ENCODE measurements around the gene CAPN15. TPM values are rescaled to one million over a fixed set of nuclear protein-coding genes. Genes with fewer than 3 reads are reported as not detected.
A peak's percentile ranks its signal among the peaks of the same experiment; 100 is the strongest.

Gene CAPN15
- total RNA-seq, 1 experiment from 2014 or later, result 60.4 TPM

DNA sequence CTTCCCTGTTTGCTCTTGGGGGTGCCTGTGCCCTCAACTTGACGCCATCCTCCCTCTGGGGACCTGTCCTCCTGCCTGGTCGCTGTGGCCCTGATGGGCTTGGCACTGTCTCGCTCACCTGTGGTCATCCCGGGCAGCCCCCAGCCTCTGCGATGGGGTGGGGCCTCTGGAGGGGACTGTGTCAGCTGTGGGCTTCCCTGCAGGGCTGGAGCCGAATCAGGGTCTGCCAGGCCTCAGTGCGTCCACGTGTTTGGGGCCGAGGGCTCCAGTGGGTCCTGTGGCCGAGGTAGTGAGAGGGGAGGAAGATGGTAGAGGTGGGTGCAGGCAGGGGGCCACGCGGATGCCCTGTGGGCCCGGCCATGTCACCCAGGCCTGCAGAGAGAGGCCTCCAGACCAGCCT lies 50.3 kb downstream of the CAPN15 start:
- ChIA-PET POLR2A (ENCODE audit: unreplicated experiment) (no interaction called here), CTCF (no interaction called here)
- BruUV-seq (replicated peaks), result no TSS peak
- Histone ChIP-seq H3K27ac (ENCODE audit: low read length) (no peak overlapping the region), H3K4me3 (ENCODE audit: low read length) (no peak overlapping the region), H3K9me2 (replicated peaks; ENCODE audit: low read length) (no peaks in the 10 kb centered on the region), H3K79me2 (ENCODE audit: low read length) (no peaks in the 10 kb centered on the region), H4K20me1 (ENCODE audit: low read length) (no peaks in the 10 kb centered on the region), H3K4me2 (ENCODE audit: low read length) (no peak overlapping the region), H2AFZ (ENCODE audit: low read length) (no peak overlapping the region), H3K9me3 (ENCODE audit: low read length) (no peaks in the 10 kb centered on the region), H3F3A (ENCODE audit: low read length, unreplicated experiment) (no peaks in the 10 kb centered on the region), H3K27me3 (ENCODE audit: low read length) (no peaks in the 10 kb centered on the region), H3K9ac (ENCODE audit: low read length) (no peak overlapping the region), H3K4me1 (ENCODE audit: insufficient read depth, low read length) (no peaks in the 10 kb centered on the region), H3K36me3 (ENCODE audit: low read depth, low read length) (no peaks in the 10 kb centered on the region)
- intact Hi-C loops (cut with micrococcal nuclease), result no loop called here
- TF ChIP-seq CTCF (conservative IDR thresholded peaks at IDR 0.05; ENCODE audit: low read depth, low read length), result no peak
- TF ChIP-seq EZH2phosphoT487 (IDR thresholded peaks at IDR 0.05; ENCODE audit: borderline replicate concordance, low read length), result no peak
- TF ChIP-seq EZH2 (IDR thresholded peaks at IDR 0.05; ENCODE audit: low read length, unreplicated experiment), result no peak
- no peak for ATAC-seq
- no peak for DNase-seq

DNA sequence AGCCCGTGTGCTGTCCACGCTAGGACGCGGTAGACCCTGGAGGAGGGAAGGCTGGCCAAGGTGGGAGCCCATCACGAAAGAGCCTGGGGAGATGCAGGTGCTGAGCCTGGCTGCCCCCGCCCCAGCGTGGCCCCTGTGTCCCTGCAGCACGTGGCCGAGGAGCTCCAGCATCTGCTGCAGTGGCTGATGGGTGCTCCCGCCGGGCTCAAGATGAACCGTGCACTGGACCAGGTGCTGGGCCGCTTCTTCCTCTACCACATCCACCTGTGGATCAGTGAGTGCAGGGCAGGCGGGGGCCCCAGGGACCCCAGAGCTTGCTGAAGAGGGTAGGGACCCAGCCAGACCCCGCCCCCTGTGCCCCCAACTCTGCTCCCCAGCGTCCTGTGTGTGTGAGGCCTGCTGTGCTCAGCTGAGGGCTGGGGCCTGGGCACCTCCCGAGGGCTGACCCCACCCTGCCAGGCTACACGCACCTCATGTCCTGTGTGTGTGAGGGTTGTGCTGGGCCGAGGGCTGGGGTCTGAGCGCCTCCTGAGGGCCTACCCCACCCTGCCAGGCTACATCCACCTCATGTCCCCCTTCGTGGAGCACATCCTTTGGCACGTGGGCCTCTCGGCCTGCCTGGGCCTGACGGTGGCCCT lies 50.8 kb downstream of the CAPN15 start:
- H3K9ac ChIP-seq (ENCODE audit: low read length), result no peak overlapping the region
- H3K4me2 ChIP-seq (ENCODE audit: low read length), result no peak overlapping the region
- H3K79me2 ChIP-seq (ENCODE audit: low read length), result no peaks in the 10 kb centered on the region
- no peaks in the 10 kb centered on the region for H3K27me3 ChIP-seq (ENCODE audit: low read length)
- H3K4me1 ChIP-seq (ENCODE audit: insufficient read depth, low read length), result no peaks in the 10 kb centered on the region
- H3K4me3 ChIP-seq (ENCODE audit: low read length), result no peak overlapping the region
- H3F3A ChIP-seq (ENCODE audit: low read length, unreplicated experiment), result no peaks in the 10 kb centered on the region
- DNase-seq, result no peak
- H3K27ac ChIP-seq (ENCODE audit: low read length), result no peak overlapping the region
- H3K9me2 ChIP-seq (replicated peaks; ENCODE audit: low read length), result no peaks in the 10 kb centered on the region
- ChIA-PET CTCF (no interaction called here), POLR2A (ENCODE audit: unreplicated experiment) (no interaction called here)
- H3K36me3 ChIP-seq (ENCODE audit: low read depth, low read length), result no peaks in the 10 kb centered on the region
- intact Hi-C loops (cut with micrococcal nuclease), result no loop called here
- no peaks in the 10 kb centered on the region for H3K9me3 ChIP-seq (ENCODE audit: low read length)
- no peaks in the 10 kb centered on the region for H4K20me1 ChIP-seq (ENCODE audit: low read length)
- no peak overlapping the region for H2AFZ ChIP-seq (ENCODE audit: low read length)
- TF ChIP-seq EZH2phosphoT487 (IDR thresholded peaks at IDR 0.05; ENCODE audit: borderline replicate concordance, low read length), result no peak
- TF ChIP-seq CTCF (conservative IDR thresholded peaks at IDR 0.05; ENCODE audit: low read depth, low read length), result no peak
- TF ChIP-seq EZH2 (IDR thresholded peaks at IDR 0.05; ENCODE audit: low read length, unreplicated experiment), result no peak
- ATAC-seq, result no peak
- BruUV-seq (replicated peaks), result no TSS peak

DNA sequence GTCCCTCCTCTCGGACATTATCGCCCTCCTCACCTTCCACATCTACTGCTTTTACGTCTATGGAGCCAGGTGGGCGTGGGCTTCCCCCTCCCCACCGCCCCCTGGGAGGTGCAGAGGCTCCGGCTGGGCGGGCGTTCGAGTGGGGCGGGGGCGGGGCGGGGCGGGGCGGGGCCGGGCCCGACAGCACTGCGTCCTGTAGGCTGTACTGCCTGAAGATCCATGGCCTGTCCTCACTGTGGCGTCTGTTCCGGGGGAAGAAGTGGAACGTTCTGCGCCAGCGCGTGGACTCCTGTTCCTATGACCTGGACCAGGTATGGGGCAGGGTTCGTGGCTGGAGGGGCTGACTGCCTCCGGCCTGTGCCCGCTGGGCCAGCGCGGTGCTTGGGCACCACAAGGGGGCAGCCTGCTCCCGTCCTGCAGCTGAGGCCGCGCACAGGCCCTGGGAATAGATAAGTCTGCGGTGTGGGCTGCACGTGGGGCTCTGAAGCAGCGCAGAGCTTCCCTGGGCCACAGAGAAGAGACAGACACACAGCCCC lies 51.4 kb downstream of the CAPN15 start:
- H3K9ac ChIP-seq (ENCODE audit: low read length), result no peak overlapping the region
- no peak overlapping the region for H3K4me2 ChIP-seq (ENCODE audit: low read length)
- H4K20me1 ChIP-seq (ENCODE audit: low read length), result no peaks in the 10 kb centered on the region
- no peak for TF ChIP-seq EZH2 (IDR thresholded peaks at IDR 0.05; ENCODE audit: low read length, unreplicated experiment)
- TF ChIP-seq EZH2phosphoT487 (IDR thresholded peaks at IDR 0.05; ENCODE audit: borderline replicate concordance, low read length), result no peak
- peak; percentile 57 for TF ChIP-seq CTCF (conservative IDR thresholded peaks at IDR 0.05; ENCODE audit: low read depth, low read length)
- DNase-seq (peak; percentile 48), ATAC-seq (peak; percentile 72)
- no TSS peak for BruUV-seq (replicated peaks)
- POLR2A ChIA-PET (ENCODE audit: unreplicated experiment), result no interaction called here
- H3K9me2 ChIP-seq (replicated peaks; ENCODE audit: low read length), result no peaks in the 10 kb centered on the region
- H3K36me3 ChIP-seq (ENCODE audit: low read depth, low read length), result no peaks in the 10 kb centered on the region
- CTCF ChIA-PET, result no interaction called here
- intact Hi-C loops (cut with micrococcal nuclease), result no loop called here
- H3K4me1 ChIP-seq (ENCODE audit: insufficient read depth, low read length), result no peaks in the 10 kb centered on the region
- no peaks in the 10 kb centered on the region for H3K9me3 ChIP-seq (ENCODE audit: low read length)
- H3K79me2 ChIP-seq (ENCODE audit: low read length), result no peaks in the 10 kb centered on the region
- H3K27ac ChIP-seq (ENCODE audit: low read length), result no peak overlapping the region
- no peak overlapping the region for H3K4me3 ChIP-seq (ENCODE audit: low read length)
- no peaks in the 10 kb centered on the region for H3K27me3 ChIP-seq (ENCODE audit: low read length)
- H2AFZ ChIP-seq (ENCODE audit: low read length), result no peak overlapping the region
- no peaks in the 10 kb centered on the region for H3F3A ChIP-seq (ENCODE audit: low read length, unreplicated experiment)

All from PC-3 (cell line).